K562 (cell line): ENCODE measurements around the gene TESMIN. TPM values are rescaled to one million over a fixed set of nuclear protein-coding genes. Genes with fewer than 3 reads are reported as not detected.

Experiments
- ATAC-seq: fragments of 200-7000 bp; cut with Tn5 transposase; 3 replicates; pipeline ENCODE4 v1.9.1; 2020; ENCODE audit warnings: moderate library complexity
- BruUV-seq: library from RNA; stranded (reverse); fragments of 400-500 nt; replicated peaks from 2 replicates; lab custom pipeline; 2021; lab: Mats Ljungman, UMichigan
- CTCF ChIA-PET: fragments of 300-600 bp; formaldehyde crosslinking; extraction: SDS; loops from one replicate; lab custom pipeline; 2021; ENCODE audit warnings: low intra/inter-chr PET ratio; lab: Yijun Ruan, JAX
- POLR2A ChIA-PET: fragments of 300-600, 350-650 bp; sonication (Branson Sonifier 250); formaldehyde crosslinking; extraction: SDS; loops from one replicate; lab custom pipeline; 2021; ENCODE audit warnings: antibody characterized with exemption, inconsistent platforms; lab: Yijun Ruan, JAX
- DNase-seq, 4 experiments: peaks; one replicate each; pipeline versions ENCODE4 v3.0.0 to v3.0.0-alpha.2; 2011 to 2018; ENCODE audit warnings: low spot score in 3 of 4, mixed read lengths in 3 of 4; ENCODE audit errors: extremely low read depth in 1 of 4
- FAIRE-seq: peaks from 2 replicates; lab custom pipeline; 2011; peaks lifted over from hg19 to GRCh38; lab: Jason Lieb, UNC
- H2AFZ ChIP-seq: 2 replicates; pipeline ENCODE4 v1.6.0; 2011; ENCODE audit warnings: low read depth, low read length, control low read depth, inconsistent platforms
- H3K27ac ChIP-seq: fragments of 200-600 bp; 3 replicates; pipeline ENCODE4 v1.8.0; 2011; ENCODE audit warnings: low read depth, mild to moderate bottlenecking, control low read depth, inconsistent platforms, low read length, moderate library complexity, mixed read lengths; ENCODE audit errors: extremely low read depth
- H3K27me3 ChIP-seq, 2 experiments: fragments of 300-600 bp in 1 of 2; 2 replicates in 1 of 2; 3 replicates in 1 of 2; pipeline versions ENCODE4 v1.6.0 to v1.8.0; 2011; ENCODE audit warnings: inconsistent platforms in 2 of 2, low read length in 2 of 2, mild to moderate bottlenecking in 1 of 2, mixed read lengths in 1 of 2, moderate library complexity in 1 of 2; ENCODE audit not compliant: control insufficient read depth in 2 of 2, insufficient read depth in 2 of 2
- H3K36me3 ChIP-seq: fragments of 300-600 bp; 3 replicates; pipeline ENCODE4 v1.8.0; 2011; ENCODE audit warnings: mild to moderate bottlenecking, low read length, inconsistent platforms; ENCODE audit not compliant: control insufficient read depth, insufficient read depth
- H3K4me1 ChIP-seq, 2 experiments: fragments of 200-600 bp in 1 of 2; replicated peaks in 1 of 2; 2 replicates in 1 of 2; 3 replicates in 1 of 2; pipeline versions ENCODE4 v1.5.1 to v1.8.0; 2011; ENCODE audit warnings: inconsistent platforms in 2 of 2, low read length in 2 of 2, mild to moderate bottlenecking in 1 of 2, mixed read lengths in 1 of 2, moderate library complexity in 1 of 2; ENCODE audit not compliant: control insufficient read depth in 2 of 2, insufficient read depth in 2 of 2
- H3K4me2 ChIP-seq: 2 replicates; pipeline ENCODE4 v1.6.1; 2011; ENCODE audit warnings: low read length, control low read depth, inconsistent platforms, mixed read lengths; ENCODE audit not compliant: insufficient read depth
- H3K4me3 ChIP-seq: fragments of 200-600 bp; sonication (generic), shearing (Covaris generic); 2 replicates; pipeline ENCODE4 v1.5.1; 2016; ENCODE audit warnings: control low read depth, inconsistent platforms
- H3K79me2 ChIP-seq: fragments of 200-600 bp; 3 replicates; pipeline ENCODE4 v1.8.0; 2011; ENCODE audit warnings: low read length, inconsistent platforms; ENCODE audit not compliant: control insufficient read depth, insufficient read depth
- H3K9ac ChIP-seq, 2 experiments: 2 replicates each; pipeline versions ENCODE4 v1.6.0 to v1.6.1; 2011; ENCODE audit warnings: low read depth in 2 of 2, low read length in 2 of 2, control low read depth in 1 of 2, inconsistent platforms in 1 of 2, mild to moderate bottlenecking in 1 of 2, mixed read lengths in 1 of 2; ENCODE audit not compliant: insufficient read depth in 1 of 2
- H3K9me1 ChIP-seq: one replicate; pipeline ENCODE4 v1.6.0; 2011; ENCODE audit warnings: inconsistent platforms, mild to moderate bottlenecking, low read length, moderate library complexity; ENCODE audit not compliant: control insufficient read depth, insufficient read depth
- H3K9me3 ChIP-seq: replicated peaks from 2 replicates; pipeline ENCODE4 v1.5.1; 2011; ENCODE audit warnings: low read depth, low read length, inconsistent platforms; ENCODE audit not compliant: control insufficient read depth, insufficient read depth
- H4K20me1 ChIP-seq: replicated peaks from 2 replicates; pipeline ENCODE4 v1.6.1; 2011; ENCODE audit warnings: low read length, inconsistent platforms, mixed read lengths; ENCODE audit not compliant: control insufficient read depth, insufficient read depth
- DACH1 ChIP-seq: fragments of 450-650 bp; IDR thresholded peaks from 2 replicates; pipeline ENCODE4 v1.6.1; 2018; ENCODE audit not compliant: partially characterized antibody
- GTF2A2 ChIP-seq: IDR thresholded peaks from 2 replicates; pipeline ENCODE4 v1.6.1; 2016; ENCODE audit warnings: mild to moderate bottlenecking, missing genetic modification characterization, missing compliant biosample characterization
- SIX5 ChIP-seq, 2 experiments: IDR thresholded peaks; 2 replicates each; pipeline ENCODE4 v1.6.1; 2011; ENCODE audit warnings: low read length in 2 of 2, borderline replicate concordance in 1 of 2, low read depth in 1 of 2, mild to moderate bottlenecking in 1 of 2, moderate library complexity in 1 of 2; ENCODE audit not compliant: insufficient read depth in 1 of 2
- TBP ChIP-seq: optimal IDR thresholded peaks from 2 replicates; pipeline ENCODE3; 2011; ENCODE audit warnings: low read depth, low read length, improper control_type of control experiment
- TRIM25 ChIP-seq: fragments of 450-650 bp; IDR thresholded peaks from 2 replicates; pipeline ENCODE4 v1.7.0; 2016; ENCODE audit warnings: borderline replicate concordance
- ZBTB9 ChIP-seq: fragments of 450-650 bp; formaldehyde crosslinking; IDR thresholded peaks from 2 replicates; pipeline ENCODE4 v1.4.0; 2020; ENCODE audit warnings: mild to moderate bottlenecking, moderate library complexity
- ZNF274 ChIP-seq: IDR thresholded peaks from 2 replicates; pipeline ENCODE4 v1.6.1; 2011; ENCODE audit warnings: low read depth, mild to moderate bottlenecking, low read length, moderate library complexity, borderline replicate concordance
- ZNF41 ChIP-seq: fragments of 250-450 bp; sonication (Bioruptor Pico); conservative IDR thresholded peaks from 2 replicates; pipeline ENCODE4 v1.4.0; 2020; ENCODE audit warnings: mild to moderate bottlenecking
- WGBS: fragments of 100-300 bp; shearing (Covaris generic); methylation state at CpG from one replicate; pipeline ENCODE4 v1.1.6; 2016; ENCODE audit warnings: low coverage, mixed read lengths; ENCODE audit not compliant: insufficient coverage; ENCODE audit errors: missing lambda C conversion rate; 5-methylcytosine and 5-hydroxymethylcytosine counted together
- in situ Hi-C: fragments of 300-500 bp; cut with MboI; formaldehyde crosslinking; loops from 4 replicates; pipeline ENCODE4 v1.15.0; 2018; ENCODE audit warnings: inconsistent platforms, mixed read lengths
- intact Hi-C: fragments of 100-400 bp; cut with micrococcal nuclease; formaldehyde crosslinking; loops from 2 replicates; pipeline ENCODE4 v1.14.2; 2022
- polyA plus RNA-seq, 8 experiments: library from polyadenylated mRNA; depleted of rRNA in 4 of 8; stranded (reverse) in 5 of 8; unstranded in 3 of 8; fragments of >200 nt; fragmentation: Nextera tagmentation in 2 of 8; fragmentation: Illumina TruSeq in 1 of 8; extraction: Ambion mirVana in 2 of 8; extraction: Trizol in 1 of 8; gene quantifications; 2 replicates each; pipeline versions ENCODE4 v1.2.1 to v1.2.3, GENCODE V29; 2011 to 2014; ENCODE audit warnings: inconsistent platforms in 1 of 8, missing spikeins in 1 of 8
- total RNA-seq, 7 experiments: library from RNA; depleted of rRNA in 6 of 7; stranded (reverse); fragments of >200 nt in 6 of 7; fragmentation: Illumina TruSeq in 2 of 7; extraction: Trizol in 2 of 7; gene quantifications; 2 replicates each; pipeline versions ENCODE4 v1.2.1 to v1.2.3, GENCODE V29; 2011 to 2021; ENCODE audit warnings: low replicate concordance in 1 of 7
- TF ChIP-seq, protein P1 (sequence below), 2 experiments: fragments of 450-650 bp in 1 of 2; sonication (generic) in 1 of 2; formaldehyde crosslinking in 1 of 2; IDR thresholded peaks in 1 of 2; conservative IDR thresholded peaks in 1 of 2; 2 replicates each; pipeline versions ENCODE4 v1.6.1 to v1.8.1; 2016 to 2023; ENCODE audit warnings: mild to moderate bottlenecking in 2 of 2, moderate library complexity in 2 of 2, inconsistent platforms in 1 of 2, missing genetic modification reagents in 1 of 2

TESMIN gene
- total and polyA plus RNA-seq, 9 of the 15 experiments (the other 6 are each of a cell fraction or from before 2014, with no cell fraction given): 8.9 to 50.5 (median 15.0) TPM

- Histone ChIP-seq H3K9me3 (no peaks in the 10 kb centered on the region), H3K27ac (no peak overlapping the region), H3K27me3 (peaks cover 26 to 68% of the 10 kb centered on the region in 2 experiments), H3K9me1 (no peaks in the 10 kb centered on the region), H3K4me3 (no peak overlapping the region), H4K20me1 (no peaks in the 10 kb centered on the region; the same call in 1 of the 2 replicates), H3K4me1 (peaks cover 0 to 11% of the 10 kb centered on the region in 2 experiments; a peak in 3 of 5 replicates), H3K36me3 (no peaks in the 10 kb centered on the region), H3K79me2 (no peaks in the 10 kb centered on the region), H3K4me2 (no peak overlapping the region)
- CTCF ChIA-PET: no interaction called here
- 7% methylated on average over 7 of the region's 7 CpGs for WGBS
- no TSS peak for BruUV-seq
- intact Hi-C loops: no loop called here
- TF ChIP-seq GTF2A2 (tag): no peak
- no peak for TF ChIP-seq ZNF41 (CRISPR knock-in tag)
- TF ChIP-seq TBP: no peak
- TF ChIP-seq, protein P1, sequence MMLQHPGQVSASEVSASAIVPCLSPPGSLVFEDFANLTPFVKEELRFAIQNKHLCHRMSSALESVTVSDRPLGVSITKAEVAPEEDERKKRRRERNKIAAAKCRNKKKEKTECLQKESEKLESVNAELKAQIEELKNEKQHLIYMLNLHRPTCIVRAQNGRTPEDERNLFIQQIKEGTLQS (IDR thresholded peaks at IDR 0.05): no peak
- TF ChIP-seq, protein P1 (CRISPR knock-in tag; conservative IDR thresholded peaks at IDR 0.05): no peak
- no peak for TF ChIP-seq TRIM25
- no peak for TF ChIP-seq DACH1
- TF ChIP-seq ZNF274: no peak
- no peak for TF ChIP-seq ZBTB9 (CRISPR knock-in tag)
- no peak for TF ChIP-seq SIX5 (IDR thresholded peaks at IDR 0.05; ENCODE audit: borderline replicate concordance in 1 of 2, insufficient read depth in 1 of 2, low read depth in 1 of 2, low read length in 2 of 2)
- TF ChIP-seq, all 486 proteins: peak for 0
- no peak for ATAC-seq
- Histone ChIP-seq H3K9ac (no peak overlapping the region), H2AFZ (no peak overlapping the region)
- in situ Hi-C loops: no loop called here
- DNase-seq: no peak
- POLR2A ChIA-PET: interaction anchor here (0.6 to 1.3 kb wide), 3 partner anchors 9 to 292 kb away, joined by 3 to 4 read pairs (median 3); no protein-coding TSS in a partner anchor
- FAIRE-seq: no peak
Observed at GRCh38 chr11:68664906-68665305, 86.4 kb downstream of the TESMIN start.
